ENCODE results near the gene HOXC12.

The HOXC12 gene

DNA sequence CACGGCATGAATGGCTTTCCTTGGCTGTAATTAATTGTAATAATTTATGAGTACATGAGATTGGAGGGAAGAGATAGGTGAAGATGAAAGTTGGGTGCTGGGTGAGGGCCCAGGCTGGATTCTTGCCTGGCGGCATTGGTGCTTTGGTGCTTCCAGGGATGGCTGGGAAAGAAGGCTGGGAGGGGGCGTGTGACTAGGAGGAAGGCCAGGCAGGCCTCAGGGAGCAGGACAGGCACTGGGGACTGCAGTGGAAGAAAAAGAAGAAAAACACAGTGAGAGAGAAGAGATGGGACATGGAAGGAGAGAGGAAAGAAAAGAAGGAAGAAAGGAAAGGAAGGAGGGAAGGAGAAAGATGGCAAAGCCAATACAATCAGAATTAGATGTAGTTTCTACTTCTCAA, 48.9 kb downstream of the HOXC12 start:
- DNase-seq (ENCODE audit: extremely low spot score, insufficient read length, low read depth) (no peak), FAIRE-seq (no peak)

DNA sequence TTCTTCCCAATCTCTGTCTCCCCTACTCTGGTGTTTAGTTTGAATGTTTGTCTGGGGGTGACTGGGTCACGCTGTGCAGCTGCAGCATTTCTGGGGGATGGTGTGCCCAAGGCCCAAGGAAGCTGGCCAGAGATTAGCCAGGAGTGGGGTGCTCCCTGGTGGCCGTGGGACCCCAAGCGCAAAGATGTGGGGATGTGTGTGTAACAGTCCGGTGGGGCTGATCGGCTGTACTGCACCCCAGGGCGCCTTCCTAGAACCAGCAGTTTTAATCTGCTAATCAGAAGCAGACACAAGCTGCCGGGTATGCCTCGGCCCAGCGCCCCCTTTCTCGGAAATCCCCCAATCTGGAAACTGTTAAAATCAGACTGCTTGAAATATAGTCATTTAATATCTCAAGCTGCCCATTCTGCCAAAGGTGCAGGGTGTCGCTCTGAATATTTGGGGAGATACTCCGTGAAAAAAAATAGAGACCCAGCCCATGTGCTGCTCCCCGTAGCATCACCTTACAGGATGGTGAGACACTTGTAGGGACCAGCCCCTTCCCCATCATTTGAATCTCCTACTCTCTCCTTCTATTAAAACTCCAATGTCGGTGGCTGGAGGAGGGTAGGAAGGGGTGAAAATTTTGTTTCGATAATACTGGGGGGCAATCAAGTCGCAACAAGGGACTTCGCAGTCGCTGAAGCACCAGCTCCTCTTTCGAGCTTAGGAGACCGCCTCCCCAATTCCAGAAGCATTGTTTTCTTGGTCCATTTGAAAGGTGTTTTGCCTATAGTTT, 49.5 kb downstream of the HOXC12 start:
- DNase-seq (ENCODE audit: extremely low spot score, insufficient read length, low read depth) = no peak
- FAIRE-seq = no peak

DNA sequence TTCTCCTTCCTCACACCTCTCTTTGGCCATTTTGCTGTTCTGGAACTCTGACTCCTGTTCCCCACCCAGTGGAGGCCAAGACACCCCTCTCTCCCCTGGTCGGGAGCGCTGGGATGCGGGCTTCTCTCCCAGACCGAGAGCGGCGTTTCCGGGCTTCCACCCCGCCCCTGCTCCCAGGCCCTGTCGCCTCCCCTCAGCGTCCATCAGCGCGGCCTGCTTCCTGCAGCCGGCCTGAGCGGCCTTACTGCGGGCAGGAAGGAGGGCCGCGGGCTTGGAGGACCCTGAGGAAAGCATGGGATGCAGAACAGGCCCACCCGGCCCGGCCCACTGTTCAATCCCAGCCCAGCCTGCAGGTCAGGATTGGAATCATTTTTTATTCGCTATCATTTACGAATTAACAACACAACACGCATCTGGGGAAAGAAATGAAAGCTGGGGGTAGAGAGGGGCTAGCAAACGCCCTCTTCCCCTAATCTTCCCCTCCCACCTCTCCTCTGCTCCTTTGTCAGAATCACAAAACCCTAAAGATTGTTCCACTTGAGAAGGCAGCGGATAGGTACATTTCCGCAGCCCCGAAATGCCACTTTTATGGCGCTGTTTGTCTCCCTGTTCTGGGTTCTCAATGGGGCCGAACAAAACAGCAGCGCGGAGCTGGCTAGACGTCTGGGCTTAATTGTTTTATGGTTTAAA, 50.3 kb downstream of the HOXC12 start:
- DNase-seq (ENCODE audit: extremely low spot score, insufficient read length, low read depth) = no peak
- FAIRE-seq = no peak

DNA sequence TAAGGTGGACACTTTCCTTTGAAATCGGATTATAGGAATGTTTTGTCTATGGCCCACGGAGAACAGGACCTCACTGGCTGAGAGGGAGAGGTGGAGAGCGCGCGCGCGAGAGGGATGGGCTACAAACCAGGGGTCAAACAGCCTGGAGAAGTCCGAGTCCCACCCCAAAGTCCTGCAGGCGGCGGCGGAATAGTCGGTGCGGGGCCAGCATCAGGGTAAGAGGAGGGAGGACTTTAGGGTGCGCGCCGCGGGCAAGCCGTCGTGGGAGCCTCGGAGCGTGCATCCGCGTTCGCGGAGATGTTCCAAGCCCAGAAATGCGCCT, 50.8 kb downstream of the HOXC12 start:
- DNase-seq (ENCODE audit: extremely low spot score, insufficient read length, low read depth) = no peak
- FAIRE-seq = no peak

DNA sequence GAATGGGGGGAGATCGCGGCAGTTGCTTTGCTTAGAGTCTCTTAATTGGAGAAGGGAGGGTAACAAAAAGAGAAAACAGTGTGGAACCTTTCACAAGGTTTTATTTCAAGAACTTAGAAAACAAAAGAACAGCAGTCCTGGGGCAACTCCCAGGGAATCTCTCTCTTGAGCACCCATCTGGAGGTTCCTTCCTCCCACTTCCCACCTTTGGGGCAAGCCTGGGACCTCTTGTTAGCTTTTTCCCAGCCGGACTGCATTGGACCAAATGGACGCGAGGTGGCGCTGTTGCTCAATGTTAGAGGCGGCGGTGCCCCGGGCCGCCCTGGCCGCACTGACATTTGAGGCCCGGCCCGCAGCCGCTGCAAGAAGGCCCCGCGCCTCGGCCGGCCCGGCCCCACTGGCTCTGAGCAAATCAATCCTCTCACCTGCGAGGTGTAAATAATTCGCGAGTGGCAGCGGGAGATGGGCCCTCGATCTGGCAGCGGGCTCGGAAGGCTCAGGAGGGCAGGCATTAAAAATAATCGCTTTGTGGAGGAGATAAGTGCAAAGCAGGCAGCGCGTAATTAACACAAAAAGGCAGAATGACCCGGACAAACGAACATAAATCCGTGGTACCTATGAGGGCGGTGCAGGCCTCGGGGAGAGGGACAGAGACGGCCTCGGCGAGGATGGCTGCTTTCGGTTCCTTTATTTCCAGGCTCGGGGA, 51.3 kb downstream of the HOXC12 start:
- peak; percentile 86 for FAIRE-seq
- peak; percentile 67 for DNase-seq (ENCODE audit: extremely low spot score, insufficient read length, low read depth)

DNA sequence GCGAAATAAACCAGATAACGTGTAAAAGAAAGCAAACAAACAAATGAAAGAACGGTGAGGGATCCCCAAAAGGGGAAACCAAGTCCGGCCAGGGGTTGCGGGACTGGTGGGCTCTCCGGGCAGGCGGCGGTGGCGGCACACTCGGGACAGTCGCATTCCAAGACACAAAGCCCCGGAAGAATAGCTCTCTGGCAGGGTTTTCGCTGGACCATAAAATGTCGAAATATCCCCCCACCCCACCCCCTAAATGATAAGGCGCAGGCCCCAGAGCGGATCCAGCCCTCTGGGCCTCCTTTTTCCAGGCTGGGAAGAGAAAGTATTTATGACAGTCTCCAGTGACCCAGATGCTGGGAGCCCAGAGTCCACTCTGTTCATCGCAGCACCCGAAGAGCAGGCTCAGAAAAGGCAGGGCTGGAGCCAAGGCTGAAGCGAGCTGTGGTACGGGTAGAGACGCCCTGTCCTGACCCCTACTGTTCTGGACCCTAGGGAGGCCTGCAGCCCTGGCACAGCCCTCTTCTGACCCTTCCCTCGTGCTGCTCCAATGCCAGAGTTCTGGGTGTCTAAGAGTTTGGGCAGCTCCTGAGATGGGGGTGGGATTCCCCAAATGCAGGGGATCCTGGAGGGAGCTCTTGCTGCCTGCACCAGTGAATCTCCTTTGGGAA, 52.0 kb downstream of the HOXC12 start:
- FAIRE-seq = no peak
- DNase-seq (ENCODE audit: extremely low spot score, insufficient read length, low read depth) = no peak

DNA sequence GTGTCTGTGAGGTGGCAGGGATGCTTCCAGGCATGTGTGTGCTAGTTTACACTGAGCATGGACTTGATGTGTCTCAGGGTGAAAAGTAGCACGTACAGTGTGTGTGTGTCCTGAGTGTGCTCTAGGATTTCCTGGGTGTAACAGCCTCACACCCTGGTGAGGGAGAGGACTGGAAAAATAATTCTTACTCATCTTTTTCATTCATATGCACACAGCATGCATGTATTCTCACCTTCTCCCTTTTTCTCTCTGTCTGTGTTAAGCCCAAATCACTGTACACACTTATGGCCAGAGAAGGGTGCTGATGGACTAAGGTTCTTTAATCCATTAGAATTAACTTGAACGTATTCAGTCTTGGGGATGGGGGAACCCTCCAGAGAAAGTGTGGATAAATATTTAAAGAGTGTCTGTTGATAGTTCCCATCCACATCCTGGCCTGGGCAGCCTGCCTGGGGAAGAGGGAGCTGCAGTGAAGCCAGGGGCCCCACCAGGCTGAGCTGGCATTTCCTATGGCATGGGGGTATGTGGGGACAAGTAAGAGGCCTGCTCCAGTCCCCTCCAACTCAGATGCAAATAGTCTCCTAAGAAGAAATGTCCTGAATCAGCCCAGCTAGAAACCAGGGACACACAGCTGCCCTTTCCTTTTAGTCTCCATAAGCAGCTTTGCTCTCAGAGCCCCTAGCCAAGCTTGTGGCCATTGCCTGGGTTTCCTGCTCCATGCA, 53.0 kb downstream of the HOXC12 start:
- FAIRE-seq (no peak), DNase-seq (ENCODE audit: extremely low spot score, insufficient read length, low read depth) (no peak)

DNA sequence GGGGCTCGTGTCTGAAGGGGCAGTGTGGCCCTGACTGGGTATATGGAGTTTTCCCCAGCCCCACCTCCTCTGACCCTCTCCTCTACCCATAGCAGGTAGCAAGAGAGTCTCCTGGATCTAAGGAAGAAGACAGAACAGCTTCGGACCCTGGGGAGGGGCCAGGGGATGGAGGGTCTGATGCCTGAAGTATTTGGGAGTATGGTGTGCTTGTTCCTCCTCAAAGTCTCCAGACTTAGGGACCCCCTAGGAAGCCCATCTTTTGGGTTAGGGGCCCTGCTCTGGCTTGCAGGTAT, 53.5 kb downstream of the HOXC12 start:
- DNase-seq (ENCODE audit: extremely low spot score, insufficient read length, low read depth) (no peak), FAIRE-seq (no peak)
